Activated CD8-positive, alpha-beta memory T cell treated with anti-CD3 and anti-CD28 coated beads, Interleukin-2, amount 50 U/mL, for 48 hours (primary cell): ENCODE results near the gene CAMK4.

Experiments
- DNase-seq: peaks from one replicate; pipeline ENCODE4 v3.0.0-alpha.2; 2020

Gene CAMK4

GRCh38 chr5:111507276-111507675 lies 283.1 kb downstream of the CAMK4 start:
- DNase-seq: no peak

GRCh38 chr5:111509119-111509518 lies 284.9 kb downstream of the CAMK4 start:
- no peak for DNase-seq

DNA sequence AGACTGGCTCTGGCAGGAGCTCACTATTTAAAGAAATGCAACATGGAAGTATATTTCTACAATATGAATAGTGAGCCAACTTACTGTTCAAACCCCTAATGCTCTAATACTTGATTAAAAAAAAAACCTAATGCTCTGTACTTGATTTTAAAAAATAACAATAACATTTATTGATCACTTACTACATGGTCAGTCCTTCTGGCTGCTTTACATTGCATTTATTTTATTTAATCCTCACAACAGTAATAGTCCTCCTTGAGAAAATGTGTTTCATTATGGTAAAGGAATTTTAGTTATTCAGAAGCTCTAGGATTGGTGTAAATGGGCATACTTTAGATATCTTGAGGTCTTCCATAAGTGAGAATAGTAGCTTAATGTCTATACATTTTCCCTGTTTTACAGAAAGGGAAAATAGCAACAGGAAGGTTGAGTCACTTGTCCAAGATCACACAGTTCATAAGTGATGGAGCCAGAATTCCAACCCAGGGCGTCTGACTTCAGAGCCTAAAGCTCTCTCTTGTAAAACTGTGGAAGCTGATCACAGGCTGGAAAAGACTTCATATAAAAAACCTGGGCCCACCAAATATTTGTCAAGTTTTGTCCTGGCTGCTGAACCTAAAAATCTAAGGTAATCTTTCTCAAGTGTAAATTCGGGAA lies 287.1 kb downstream of the CAMK4 start:
- no peak for DNase-seq

GRCh38 chr5:111511831-111512374 lies 287.7 kb downstream of the CAMK4 start:
- no peak for DNase-seq

GRCh38 chr5:111512375-111513130 lies 288.4 kb downstream of the CAMK4 start, which contains the start of gene STARD4:
Gene STARD4 (minus strand): TSS chr5:111512535. CDS start chr5:111507433, 5,102 bp downstream.
- peak; percentile 95 for DNase-seq

- no peak for DNase-seq
These were observed 288.9 kb downstream of the CAMK4 start for GRCh38 chr5:111513131-111513520.

DNA sequence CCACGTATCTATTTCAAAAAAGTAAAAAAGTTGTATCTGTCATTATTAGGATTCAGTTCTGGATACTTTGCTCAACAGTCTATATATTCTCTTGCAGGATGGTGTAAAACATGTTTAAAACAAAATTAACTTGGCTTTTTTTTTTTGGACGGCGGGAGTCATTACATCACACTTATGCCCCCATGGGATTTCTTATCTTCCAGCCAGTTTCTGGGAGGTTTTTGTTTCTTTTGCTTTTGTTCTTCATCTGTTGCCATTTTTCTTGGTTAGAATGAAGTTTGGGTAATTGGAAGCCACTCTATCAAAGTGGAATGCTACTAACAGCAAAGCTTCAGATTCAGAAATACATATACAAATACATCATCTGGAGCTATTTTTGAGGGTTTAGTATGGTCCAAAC lies 289.9 kb downstream of the CAMK4 start:
- DNase-seq: no peak

- no peak for DNase-seq
These were observed 293.8 kb downstream of the CAMK4 start for GRCh38 chr5:111517853-111518501.

DNA sequence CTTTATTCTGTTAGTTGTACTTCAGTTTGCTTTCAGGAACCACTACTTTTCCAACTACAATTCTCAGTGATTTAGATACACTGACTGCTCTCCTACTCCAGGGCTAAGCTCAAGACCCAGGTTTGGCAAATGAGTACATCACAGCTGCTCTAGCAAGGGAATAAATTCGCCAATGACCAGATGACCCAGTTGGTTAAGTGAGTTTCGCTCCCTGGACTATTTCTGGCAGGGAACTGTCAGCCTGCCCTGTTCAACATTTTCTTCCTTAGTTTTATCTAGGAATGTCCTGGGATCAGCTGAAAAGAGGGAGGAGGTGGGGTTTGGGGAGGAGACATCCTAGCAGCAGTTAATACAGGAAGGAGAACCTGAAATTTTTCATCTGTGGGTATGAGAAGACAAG lies 294.6 kb downstream of the CAMK4 start:
- no peak for DNase-seq

DNA sequence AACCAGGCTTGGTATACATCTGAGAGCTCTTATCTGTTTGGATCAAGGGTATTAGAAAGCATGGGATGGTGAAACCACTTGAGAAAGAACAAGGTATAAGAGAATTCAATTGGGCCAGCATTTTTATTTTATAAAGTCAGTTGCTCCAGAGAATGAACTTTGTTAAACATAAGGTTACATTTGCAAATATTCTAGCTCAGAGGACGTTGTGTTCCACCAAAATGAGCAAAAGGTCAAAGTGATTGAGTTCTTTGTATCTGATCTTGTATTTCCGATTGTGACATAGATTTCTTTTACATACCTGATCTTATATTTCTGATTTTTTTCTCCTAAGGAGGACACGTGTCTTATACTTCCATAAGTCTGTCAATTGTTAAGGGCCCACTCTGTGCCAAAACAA lies 296.7 kb downstream of the CAMK4 start:
- DNase-seq: no peak

DNA sequence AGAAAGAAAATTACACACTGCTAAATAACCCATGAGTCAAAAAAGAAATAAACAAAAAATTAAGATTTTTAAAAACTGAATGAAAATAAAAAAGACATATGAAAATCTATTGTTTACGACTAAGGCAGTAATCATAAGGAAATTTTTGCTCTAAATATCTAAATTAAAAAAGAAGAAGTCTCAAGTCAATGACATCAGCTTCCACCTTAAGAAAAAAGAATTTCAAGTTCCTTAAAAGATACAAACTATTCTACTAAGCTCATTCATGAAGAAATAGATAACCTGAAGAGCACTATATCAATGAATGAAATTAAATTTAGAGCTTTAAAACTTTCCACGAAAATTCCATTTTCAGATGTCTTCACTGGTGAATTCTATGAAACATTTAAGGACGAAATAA lies 303.9 kb downstream of the CAMK4 start:
- no peak for DNase-seq

DNA sequence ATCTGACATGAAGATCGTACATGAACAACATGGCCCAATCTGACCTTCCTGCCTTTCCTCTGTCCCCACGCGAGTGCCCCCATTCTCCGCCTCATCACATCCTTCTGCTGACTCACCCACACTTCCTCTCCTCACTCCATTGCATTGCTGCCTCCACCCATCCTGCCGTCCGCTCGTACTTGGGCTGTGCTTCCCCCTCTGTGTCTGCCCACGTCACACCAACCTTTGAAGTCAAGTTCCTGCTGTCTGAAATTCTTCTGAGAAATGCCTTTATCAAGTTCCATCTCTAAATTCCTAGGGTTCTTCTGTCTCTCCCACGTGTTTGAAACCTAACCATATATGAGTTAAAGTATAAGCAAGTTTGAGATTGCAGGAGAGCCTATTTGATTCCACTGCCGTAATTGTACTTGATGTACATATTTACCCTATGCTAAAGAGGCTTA lies 306.1 kb downstream of the CAMK4 start:
- peak; percentile 79 for DNase-seq

DNA sequence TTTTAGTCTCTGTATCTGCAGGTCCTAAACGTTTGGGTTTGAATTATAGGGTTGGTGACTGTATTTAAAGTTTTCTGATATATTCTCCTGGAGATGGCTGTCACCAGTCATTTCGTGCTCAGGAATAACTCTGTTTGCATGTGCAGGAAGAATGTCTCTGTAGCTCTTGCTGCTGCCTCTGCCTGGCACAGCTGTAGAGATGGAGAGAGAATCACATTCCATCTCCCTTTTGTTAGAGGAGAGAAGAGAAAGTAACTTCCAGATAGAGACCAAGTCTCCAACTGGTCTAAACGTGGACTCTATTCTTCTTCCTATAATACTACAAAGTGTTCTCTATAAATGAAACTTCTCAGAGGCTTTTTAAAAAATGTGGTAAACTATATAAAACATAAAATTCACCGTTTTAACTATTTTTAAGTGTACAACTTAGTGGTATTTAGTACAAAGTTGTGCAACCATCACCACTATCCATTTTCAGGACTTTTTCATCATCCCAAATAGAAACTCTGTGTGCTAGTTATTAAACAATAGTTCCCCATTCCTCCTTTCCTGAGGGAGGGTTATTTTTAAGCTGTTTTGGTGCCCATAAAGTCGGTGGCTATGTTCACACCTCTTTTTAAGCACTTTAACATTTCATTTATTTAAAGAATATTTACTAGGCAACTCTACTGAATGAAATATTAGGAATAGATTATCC lies 308.9 kb downstream of the CAMK4 start:
- DNase-seq: no peak

GRCh38 chr5:111535879-111536549 lies 311.8 kb downstream of the CAMK4 start:
- DNase-seq: no peak

GRCh38 chr5:111537141-111538024 lies 313.2 kb downstream of the CAMK4 start:
- DNase-seq: no peak
